RWPE1 (cell line): ENCODE data around the gene SDF2L1.

Source experiments
- CTCF ChIA-PET: fragments of 350-600 bp; sonication (Branson Sonifier 250); formaldehyde crosslinking; extraction: SDS; loops from one replicate; lab custom pipeline; 2021; lab: Yijun Ruan, JAX
- POLR2A ChIA-PET: fragments of 400-600 bp; formaldehyde crosslinking; extraction: SDS; loops from one replicate; lab custom pipeline; 2020; ENCODE audit warnings: antibody characterized with exemption; ENCODE audit not compliant: low non-redundant PET; lab: Yijun Ruan, JAX
- DNase-seq: peaks from one replicate; pipeline ENCODE4 v3.0.0; 2012; ENCODE audit warnings: low spot score
- H3K27ac ChIP-seq: fragments of 450-650 bp; 2 replicates; pipeline ENCODE4 v1.5.1; 2017
- CTCF ChIP-seq: fragments of 450-650 bp; conservative IDR thresholded peaks from 2 replicates; pipeline ENCODE4 v1.5.1; 2017; ENCODE audit warnings: low read depth, mild to moderate bottlenecking

The SDF2L1 gene

GRCh38 chr22:21626073-21626734, 15.9 kb upstream of the SDF2L1 start:
- TF ChIP-seq CTCF: no peak
- CTCF ChIA-PET: no interaction called here
- no peak for DNase-seq

DNA sequence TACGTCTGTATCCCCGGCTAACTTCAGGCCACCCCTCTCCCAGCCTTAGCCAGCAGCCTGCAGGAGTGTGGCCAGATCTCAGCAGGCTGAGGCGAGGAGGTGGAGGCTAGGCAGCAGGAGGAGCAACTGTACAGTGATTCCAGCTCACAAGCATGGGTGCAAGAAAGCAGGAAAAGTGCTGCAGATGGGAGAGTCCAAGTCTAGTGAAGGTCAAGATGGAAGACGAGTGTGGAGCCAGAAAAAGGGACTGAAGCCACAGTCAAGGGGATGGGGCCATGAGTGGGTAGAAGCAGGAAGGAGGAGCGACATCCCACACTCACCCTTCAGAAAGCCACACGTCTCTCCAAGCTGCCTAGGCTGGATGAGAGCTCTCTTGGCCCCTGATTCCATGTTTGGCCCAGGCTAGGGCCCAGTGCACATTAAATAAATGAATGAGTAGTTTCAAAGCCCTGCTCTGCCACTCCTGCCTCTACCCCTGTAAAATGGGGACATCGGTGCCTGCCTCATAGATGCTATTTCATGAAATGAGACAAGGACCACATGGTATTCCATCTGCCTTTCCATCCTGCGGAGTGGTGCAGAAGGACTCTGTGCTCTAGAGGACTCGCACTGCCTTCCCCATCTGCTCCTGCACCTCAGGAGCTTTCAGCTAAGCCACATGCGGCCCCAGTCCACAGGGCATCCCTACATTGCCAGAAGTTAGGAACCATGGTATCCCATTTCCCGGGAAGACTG, 15.2 kb upstream of the SDF2L1 start:
- peak overlapping the region; percentile 84 for H3K27ac ChIP-seq
- POLR2A ChIA-PET: no interaction called here
- TF ChIP-seq CTCF: no peak
- DNase-seq: no peak
- CTCF ChIA-PET: interaction anchor here (0.6 kb wide), 1 partner anchor 60 kb away, joined by 5 read pairs; no protein-coding TSS in a partner anchor

More at GRCh38 chr22:21626073-21626734, 15.9 kb upstream of the SDF2L1 start:
- H3K27ac ChIP-seq: peak overlapping the region; percentile 84
- POLR2A ChIA-PET: interaction anchor here (0.6 kb wide), 1 partner anchor 10 kb away, joined by 3 read pairs; no protein-coding TSS in a partner anchor

GRCh38 chr22:21628386-21629254, 13.5 kb upstream of the SDF2L1 start:
- TF ChIP-seq CTCF: no peak
- H3K27ac ChIP-seq: peak overlapping the region; percentile 84
- POLR2A ChIA-PET: interaction anchor here (0.7 to 1.2 kb wide), 2 partner anchors 13 to 14 kb away, joined by 5 to 6 read pairs; no protein-coding TSS in a partner anchor
- no peak for DNase-seq
- CTCF ChIA-PET: interaction anchor here (0.6 to 1.5 kb wide), 2 partner anchors 12 to 16 kb away, joined by 3 to 6 read pairs; no protein-coding TSS in a partner anchor

- H3K27ac ChIP-seq: peak within 1 kb of the TSS; percentile 84
- ChIA-PET POLR2A (interaction anchor here (0.7 to 1.2 kb wide), 2 partner anchors 12 to 13 kb away, joined by 5 to 6 read pairs; no protein-coding TSS in a partner anchor), CTCF (interaction anchor here (0.6 to 1.5 kb wide), 3 partner anchors 12 to 15 kb away, joined by 3 to 6 read pairs (median 5); no protein-coding TSS in a partner anchor)
- DNase-seq: peak; percentile 81
- TF ChIP-seq CTCF: peak; percentile 64
These were observed 12.6 kb upstream of the SDF2L1 start, which contains the start of gene YDJC for GRCh38 chr22:21629255-21630149. TSS of gene YDJC (minus strand) at chr22:21630022. CDS start at chr22:21630014, 8 bp downstream.

- ChIA-PET CTCF (no interaction called here), POLR2A (interaction anchor here (0.7 to 1.4 kb wide), 2 partner anchors 11 to 58 kb away, joined by 4 to 9 read pairs; partner anchors contain the start of gene SDF2L1)
- no peak overlapping the region for H3K27ac ChIP-seq
- no peak for TF ChIP-seq CTCF
- DNase-seq: no peak
These were observed 11.1 kb upstream of the SDF2L1 start for GRCh38 chr22:21631025-21631424.
